HepG2 (cell line): Measurements from ENCODE around the gene HS2ST1. TPM values are rescaled to one million over a fixed set of nuclear protein-coding genes. Genes with fewer than 3 reads are reported as not detected.

Experiments
- BCLAF1 ChIP-seq: fragments of 450-650 bp; IDR thresholded peaks from 2 replicates; pipeline ENCODE4 v1.6.1; 2017; ENCODE audit warnings: mild to moderate bottlenecking
- IRF9 ChIP-seq: sonication (generic); formaldehyde crosslinking; IDR thresholded peaks from 2 replicates; pipeline ENCODE4 v1.8.0; 2022; ENCODE audit warnings: missing genetic modification reagents, mild to moderate bottlenecking, borderline replicate concordance
- MNT ChIP-seq: fragments of 450-650 bp; IDR thresholded peaks from 2 replicates; pipeline ENCODE4 v1.6.1; 2016
- MYNN ChIP-seq: sonication (generic); formaldehyde crosslinking; IDR thresholded peaks from 2 replicates; pipeline ENCODE4 v1.4.0; 2020; ENCODE audit warnings: mild to moderate bottlenecking, low read depth, missing genetic modification reagents
- SOX6 ChIP-seq, 2 experiments: fragments of 450-650 bp in 1 of 2; sonication (generic) in 1 of 2; formaldehyde crosslinking in 1 of 2; IDR thresholded peaks; 2 replicates each; pipeline versions ENCODE4 v1.4.0 to v1.6.1; 2017 to 2020; ENCODE audit warnings: antibody characterized with exemption in 1 of 2, mild to moderate bottlenecking in 1 of 2, missing genetic modification reagents in 1 of 2
- SP2 ChIP-seq: sonication (generic); formaldehyde crosslinking; IDR thresholded peaks from 2 replicates; pipeline ENCODE4 v1.5.1; 2020; ENCODE audit warnings: mild to moderate bottlenecking, missing genetic modification reagents
- THAP8 ChIP-seq: sonication (generic); formaldehyde crosslinking; IDR thresholded peaks from 2 replicates; pipeline ENCODE4 v1.5.1; 2020; ENCODE audit warnings: missing genetic modification reagents, mild to moderate bottlenecking, borderline replicate concordance
- ZBTB46 ChIP-seq: sonication (generic); formaldehyde crosslinking; IDR thresholded peaks from 2 replicates; pipeline ENCODE4 v1.4.0; 2020; ENCODE audit warnings: mild to moderate bottlenecking, missing genetic modification reagents, borderline replicate concordance
- ZNF275 ChIP-seq: sonication (generic); formaldehyde crosslinking; IDR thresholded peaks from 2 replicates; pipeline ENCODE4 v1.8.0; 2022; ENCODE audit warnings: missing genetic modification reagents, mild to moderate bottlenecking, inconsistent platforms, borderline replicate concordance
- ZNF484 ChIP-seq: sonication (generic); formaldehyde crosslinking; IDR thresholded peaks from 2 replicates; pipeline ENCODE4 v1.5.1; 2020; ENCODE audit warnings: mild to moderate bottlenecking, low read depth, missing genetic modification reagents, borderline replicate concordance
- ZNF563 ChIP-seq: sonication (generic); formaldehyde crosslinking; IDR thresholded peaks from 2 replicates; pipeline ENCODE4 v1.8.0; 2022; ENCODE audit warnings: mild to moderate bottlenecking, moderate library complexity, missing genetic modification reagents
- ZNF687 ChIP-seq: sonication (generic); formaldehyde crosslinking; IDR thresholded peaks from 2 replicates; pipeline ENCODE4 v1.5.1; 2020; ENCODE audit warnings: mild to moderate bottlenecking, missing genetic modification reagents, moderate library complexity
- ZNF839 ChIP-seq: sonication (generic); formaldehyde crosslinking; IDR thresholded peaks from 2 replicates; pipeline ENCODE4 v1.4.0; 2020; ENCODE audit warnings: missing genetic modification reagents, mild to moderate bottlenecking, borderline replicate concordance
- polyA plus RNA-seq, 8 experiments: library from polyadenylated mRNA; depleted of rRNA in 3 of 8; stranded (reverse) in 7 of 8; unstranded in 1 of 8; fragments of >200 nt; fragmentation: Illumina TruSeq in 4 of 8; extraction: Trizol in 4 of 8; gene quantifications; 2 replicates each; pipeline versions ENCODE4 v1.2.1 to v1.2.3, GENCODE V29; 2011 to 2016; ENCODE audit warnings: low read depth in 4 of 8, missing spikeins in 1 of 8, mixed read lengths in 1 of 8; ENCODE audit not compliant: insufficient read depth in 1 of 8
- total RNA-seq, 5 experiments: library from RNA; depleted of rRNA; stranded (reverse); fragments of >200 nt; fragmentation: Illumina TruSeq; extraction: Trizol; gene quantifications; 2 replicates each; pipeline ENCODE4 v1.2.3, GENCODE V29; 2016; ENCODE audit warnings: low read depth in 1 of 5

The HS2ST1 gene
- total and polyA plus RNA-seq, 2 of the 13 experiments (the other 11 are each of a cell fraction or from before 2014, with no cell fraction given) = 22.1 to 58.7 TPM

- TF ChIP-seq ZBTB46 (CRISPR knock-in tag) (no peak), THAP8 (CRISPR knock-in tag) (no peak), MYNN (CRISPR knock-in tag) (no peak), ZNF275 (CRISPR knock-in tag) (0 out of 2 replicates have a peak, but pooled peaks have one; percentile 40), ZNF687 (peak; percentile 84), ZNF839 (CRISPR knock-in tag) (no peak), ZNF563 (CRISPR knock-in tag) (no peak), ZNF484 (CRISPR knock-in tag) (no peak), MNT (no peak), SOX6 (IDR thresholded peaks at IDR 0.05) (no peak), SOX6 (CRISPR knock-in tag; IDR thresholded peaks at IDR 0.05) (peak; percentile 76), SP2 (CRISPR knock-in tag) (no peak), BCLAF1 (no peak), IRF9 (CRISPR knock-in tag) (0 out of 2 replicates have a peak, but pooled peaks have one; percentile 27)
Observed at GRCh38 chr1:86981482-86982213, 67.2 kb downstream of the HS2ST1 start (continued).
